Myocyte (in vitro differentiated cells): Measurements from ENCODE around the gene FSTL5. TPM values are rescaled to one million over a fixed set of nuclear protein-coding genes. Genes with fewer than 3 reads are reported as not detected.
"Not testable (repeated sequence)": the region's sequence is repeated elsewhere in the genome, so short reads cannot be mapped to it uniquely, and the experiment has no call there.

Experiments used
- DNase-seq: peaks from one replicate; pipeline ENCODE4 v3.0.0-alpha.2; 2012; ENCODE audit warnings: low read depth
- total RNA-seq: library from RNA; depleted of rRNA; stranded (reverse); fragments of >200 nt; gene quantifications from 2 replicates; pipeline ENCODE4 v1.2.3, GENCODE V29; 2014

Gene FSTL5
- total RNA-seq, 1 donor from 2014 or later = 0.19 TPM

- DNase-seq = no peak
Measured at GRCh38 chr4:161850631-161851030, 313.2 kb downstream of the FSTL5 start.

GRCh38 chr4:161841759-161842158 is 322.0 kb downstream of the FSTL5 start:
- peak; percentile 29 for DNase-seq

- no peak for DNase-seq
Measured at GRCh38 chr4:161829591-161829990, 334.2 kb downstream of the FSTL5 start.

GRCh38 chr4:161828061-161828460 is 335.7 kb downstream of the FSTL5 start:
- peak; percentile 8 for DNase-seq

DNA sequence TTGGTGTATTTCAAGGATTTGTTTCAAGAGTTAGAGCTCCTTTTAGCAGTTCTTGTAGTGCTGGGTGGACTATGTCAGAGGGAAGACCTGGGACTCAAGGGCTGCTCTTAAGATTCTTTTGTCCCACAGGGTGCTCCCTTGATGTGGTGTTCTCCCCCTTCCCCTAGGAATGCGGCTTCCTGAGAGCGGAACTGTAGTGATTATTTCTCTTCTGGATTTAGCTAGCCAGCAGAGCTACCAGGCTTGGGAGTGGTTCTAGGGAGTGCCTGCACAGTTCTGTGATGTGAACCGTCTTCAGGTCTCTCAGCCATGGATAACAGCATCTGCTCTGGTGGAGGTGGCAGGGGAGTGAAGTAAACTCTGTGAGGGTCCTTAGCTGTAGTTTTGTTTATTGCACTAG is 336.8 kb downstream of the FSTL5 start:
- DNase-seq = no peak

DNA sequence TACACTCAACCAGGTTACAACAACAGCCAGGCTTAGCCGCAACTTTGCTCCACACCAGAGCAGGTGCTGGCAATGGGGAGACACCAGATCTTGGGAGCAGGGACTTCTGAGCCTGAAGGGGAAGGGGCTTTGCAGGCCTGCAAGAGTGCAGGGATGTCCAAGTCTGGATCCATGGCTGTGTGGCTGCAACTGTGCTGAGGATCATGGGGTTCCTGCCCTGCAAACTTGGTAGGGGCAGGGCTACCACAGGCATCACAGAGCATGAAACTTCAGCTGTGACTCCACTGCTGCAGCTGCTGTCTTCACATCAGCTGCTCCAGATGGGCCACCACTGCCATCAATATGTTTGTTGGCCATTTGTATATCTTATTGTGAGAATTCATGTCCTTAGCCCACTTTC is 340.4 kb downstream of the FSTL5 start:
- DNase-seq = no peak

DNA sequence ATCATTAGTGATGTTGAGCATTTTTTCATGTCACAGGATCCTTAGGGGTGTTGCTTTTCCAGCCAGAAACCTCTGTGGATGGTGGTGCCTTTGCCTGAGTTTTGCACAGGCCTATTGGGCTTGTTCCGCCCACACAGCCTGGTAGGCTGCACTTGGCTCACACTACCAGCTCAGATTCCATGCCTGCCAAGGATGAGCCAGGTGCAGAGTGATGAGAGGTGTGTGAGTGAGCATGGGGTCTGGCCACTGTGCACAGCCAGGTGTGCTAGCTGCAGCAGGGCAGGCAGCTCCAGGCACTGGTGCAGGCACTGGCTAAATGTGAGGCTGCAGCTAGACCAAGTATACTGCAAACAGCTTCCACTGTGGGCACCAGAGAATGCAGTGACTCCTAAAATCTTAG is 341.6 kb downstream of the FSTL5 start:
- no peak for DNase-seq

DNA sequence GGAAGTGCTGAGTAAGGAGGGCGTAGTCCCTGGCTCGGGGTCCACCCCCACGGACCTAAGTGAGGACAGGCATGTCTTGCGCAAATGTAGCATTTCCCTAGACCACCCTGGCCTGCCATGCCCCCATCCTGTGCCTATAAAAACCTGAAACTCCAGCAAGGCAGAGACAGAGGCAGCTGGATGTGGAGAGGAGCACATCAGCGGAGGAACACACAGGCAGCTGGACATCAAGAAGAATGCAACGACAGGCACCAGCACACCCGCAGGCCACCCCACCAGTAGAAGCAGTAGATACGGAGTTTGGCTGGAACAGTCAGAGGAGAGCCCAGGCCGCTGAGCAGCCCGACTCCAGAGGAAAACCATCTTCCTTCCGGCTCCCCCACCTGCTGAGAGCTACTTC is 345.9 kb downstream of the FSTL5 start:
- no peak for DNase-seq

GRCh38 chr4:161816958-161817357 is 346.8 kb downstream of the FSTL5 start:
- no peak for DNase-seq

DNA sequence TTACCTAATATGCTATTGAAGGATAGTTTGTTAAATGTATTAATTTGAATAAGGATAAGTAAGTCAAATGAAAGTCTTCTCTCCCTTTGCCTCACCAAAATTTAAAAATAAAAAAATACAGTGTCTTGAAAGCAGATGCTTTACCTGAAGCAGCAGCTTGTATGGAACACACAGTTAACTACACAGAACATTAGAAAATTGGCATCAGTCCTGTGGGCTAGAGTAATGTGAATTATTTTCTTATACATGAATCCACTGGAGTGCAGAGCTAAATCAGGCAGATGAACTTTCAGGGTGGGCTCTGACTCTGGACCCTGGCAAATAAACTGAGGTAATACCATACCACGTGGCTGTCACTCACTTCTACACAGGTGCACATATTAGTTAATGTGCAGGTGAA is 348.0 kb downstream of the FSTL5 start:
- DNase-seq = no peak

DNA sequence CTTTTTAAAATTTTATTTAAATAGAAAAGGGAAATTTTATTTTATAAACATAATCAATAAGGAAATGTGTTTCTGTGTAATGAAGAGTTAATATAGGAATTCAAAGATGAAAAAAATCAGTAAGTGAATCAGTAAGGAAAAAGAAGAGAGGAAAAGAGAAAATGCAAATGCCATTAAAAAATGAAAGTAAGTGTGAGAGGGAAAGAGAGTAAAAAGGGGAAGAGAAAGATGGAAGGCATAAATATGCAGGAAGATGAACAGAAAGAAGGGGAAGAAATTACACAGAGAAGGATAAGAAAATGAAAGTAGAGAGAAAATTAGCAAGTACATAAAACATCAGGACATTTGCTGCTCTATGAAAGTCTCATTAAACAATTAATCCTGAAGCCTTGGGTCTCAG is 349.9 kb downstream of the FSTL5 start:
- no peak for DNase-seq

GRCh38 chr4:161813389-161813788 is 350.4 kb downstream of the FSTL5 start:
- DNase-seq = no peak

- no peak for DNase-seq
Measured at GRCh38 chr4:161803171-161803570, 360.6 kb downstream of the FSTL5 start.

- DNase-seq = no peak
Measured at GRCh38 chr4:161799710-161800109, 364.1 kb downstream of the FSTL5 start.

DNA sequence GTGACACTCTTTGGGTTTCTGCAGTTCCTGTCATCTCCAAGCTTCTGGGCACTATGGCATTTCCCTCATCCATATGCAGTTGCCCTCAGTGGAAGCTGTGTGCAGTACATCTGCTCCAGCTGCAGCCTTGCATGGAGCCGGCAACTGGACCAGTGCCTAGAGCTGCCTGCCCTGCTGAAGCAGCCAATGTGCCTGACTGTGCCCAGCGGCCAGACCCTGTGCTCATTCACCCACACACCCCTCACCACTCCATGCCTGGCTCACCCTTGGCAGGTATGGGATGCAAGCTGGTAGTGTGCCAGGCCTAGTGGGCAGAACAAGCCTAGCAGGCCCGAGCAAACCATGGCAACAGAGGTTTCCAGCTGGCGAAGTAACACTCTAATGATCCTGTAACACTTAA is 370.8 kb downstream of the FSTL5 start:
- DNase-seq = no peak

DNA sequence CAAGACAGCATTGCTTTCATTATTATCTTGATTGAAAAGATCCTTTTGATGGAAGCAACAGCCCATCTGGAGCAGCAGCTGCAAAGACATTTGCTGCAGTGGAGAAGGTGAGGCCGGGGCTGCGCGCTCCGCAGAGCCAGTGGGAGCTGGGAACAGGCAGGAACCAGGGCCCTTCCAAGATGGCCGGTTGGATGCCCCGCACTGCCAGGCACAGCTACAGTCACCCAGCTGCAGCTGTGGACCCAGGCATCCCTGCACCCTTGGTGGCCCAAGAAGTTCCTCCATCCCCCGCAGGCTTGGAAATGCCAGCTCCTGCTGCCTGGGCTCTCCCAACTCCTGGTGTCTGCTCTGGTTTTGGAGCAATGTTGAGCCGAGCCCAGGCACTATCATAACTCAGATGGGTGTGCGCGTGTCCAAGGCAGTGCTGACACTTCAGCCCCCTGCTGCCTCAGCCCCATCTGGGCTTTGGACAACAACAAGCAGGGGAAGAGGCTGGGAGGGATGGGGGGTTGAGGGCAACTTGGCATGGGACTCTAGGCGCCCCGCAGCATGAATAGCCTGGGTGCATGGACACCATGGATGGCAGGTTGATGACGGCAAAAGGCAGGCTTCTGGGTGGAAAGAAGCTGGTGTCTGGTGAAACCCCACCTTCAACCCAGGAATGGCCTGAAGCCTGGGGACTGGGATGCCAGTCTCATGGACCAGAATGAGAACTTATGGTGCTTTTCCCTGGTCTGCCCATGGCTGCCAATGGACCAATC is 371.8 kb downstream of the FSTL5 start:
- no peak for DNase-seq

- peak; percentile 20 for DNase-seq
Measured at GRCh38 chr4:161767116-161767515, 396.7 kb downstream of the FSTL5 start.

DNA sequence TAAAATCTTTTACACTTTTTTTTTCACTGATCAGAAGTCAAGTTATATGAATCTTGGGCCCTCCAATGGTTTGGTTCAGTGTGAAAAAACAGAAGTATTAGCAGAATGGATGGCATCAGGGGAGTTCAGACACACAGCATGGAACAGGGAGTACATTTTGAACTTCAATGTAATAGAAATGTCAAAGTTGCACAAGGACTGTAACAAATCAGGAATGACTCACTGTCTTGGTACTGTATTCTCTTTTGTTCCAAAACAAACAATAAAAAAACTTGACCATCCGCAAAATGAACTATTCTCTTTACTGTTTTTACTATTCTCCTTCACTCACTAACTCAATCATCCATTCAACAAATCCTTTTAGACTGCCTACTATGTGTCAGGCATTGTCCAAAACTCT is 401.0 kb downstream of the FSTL5 start:
- peak; percentile 27 for DNase-seq

DNA sequence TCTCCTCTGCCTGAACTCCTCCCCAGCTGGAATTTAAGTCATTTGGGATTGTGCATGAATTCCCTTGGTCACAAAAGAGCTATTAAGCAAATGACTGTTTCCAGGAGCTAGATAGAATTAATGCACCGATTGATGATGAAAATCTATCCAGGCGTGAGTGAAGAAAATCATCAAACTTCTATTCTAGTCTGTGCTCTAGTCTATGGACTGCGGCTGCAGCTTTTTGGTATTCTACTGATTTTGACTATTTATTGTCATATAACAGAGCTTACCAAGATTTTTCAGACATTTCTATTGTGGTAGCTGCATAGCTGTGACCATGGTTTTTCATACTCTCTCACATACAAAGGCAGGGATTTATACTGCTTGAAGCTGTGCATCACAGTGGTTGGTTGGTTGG is 403.8 kb downstream of the FSTL5 start:
- DNase-seq = no peak

- DNase-seq = not testable (repeated sequence)
Measured at GRCh38 chr4:161758412-161758811, 405.4 kb downstream of the FSTL5 start.

- DNase-seq = no peak
Measured at GRCh38 chr4:161728929-161729328, 434.9 kb downstream of the FSTL5 start.

DNA sequence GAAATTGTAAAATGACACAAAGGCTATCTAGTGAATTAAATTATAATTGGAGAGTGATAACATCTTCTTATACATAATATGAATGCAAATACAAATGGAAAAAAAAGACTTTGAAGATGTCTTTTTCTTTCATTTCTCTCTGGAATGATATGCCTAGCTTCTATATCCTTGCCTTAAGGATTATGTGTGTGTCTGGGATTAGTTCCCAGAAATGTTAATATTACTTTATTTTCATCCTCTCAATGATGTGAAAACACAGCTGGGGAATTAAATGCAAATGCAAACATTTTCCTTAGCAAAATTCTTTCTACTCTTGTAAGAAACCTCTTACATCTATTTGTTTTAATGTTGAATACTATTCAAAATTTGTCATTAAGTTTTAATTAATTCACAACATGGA is 441.9 kb downstream of the FSTL5 start:
- no peak for DNase-seq

DNA sequence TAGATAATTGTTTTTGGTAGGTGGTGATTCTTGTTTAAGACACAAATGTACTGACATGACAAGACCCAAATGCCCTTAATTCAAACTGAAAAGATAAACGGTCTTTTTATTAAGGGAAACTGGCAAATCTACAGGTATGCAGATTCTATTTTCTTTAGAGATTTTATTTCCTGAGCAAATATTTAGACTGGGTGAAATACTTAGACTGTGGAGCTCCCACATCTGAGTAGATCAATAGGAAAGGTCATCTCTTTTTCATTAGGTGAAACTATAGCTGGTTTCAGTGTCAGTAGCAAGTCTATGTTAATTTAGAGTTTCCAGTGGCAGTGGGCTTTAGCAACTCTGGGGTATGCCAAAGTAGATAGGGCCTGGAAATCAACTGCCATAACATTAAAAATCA is 446.7 kb downstream of the FSTL5 start:
- no peak for DNase-seq

- no peak for DNase-seq
Measured at GRCh38 chr4:161714931-161715330, 448.9 kb downstream of the FSTL5 start.
